CD1c-positive myeloid dendritic cell (primary cell): ENCODE measurements around the gene CST3.
"Not testable (repeated sequence)": the region's sequence is repeated elsewhere in the genome, so short reads cannot be mapped to it uniquely, and the experiment has no call there.

Experiments used
- DNase-seq: peaks from one replicate; pipeline ENCODE4 v3.0.0-alpha.2; 2016; ENCODE audit errors: extremely low spot score

CST3 gene

DNA sequence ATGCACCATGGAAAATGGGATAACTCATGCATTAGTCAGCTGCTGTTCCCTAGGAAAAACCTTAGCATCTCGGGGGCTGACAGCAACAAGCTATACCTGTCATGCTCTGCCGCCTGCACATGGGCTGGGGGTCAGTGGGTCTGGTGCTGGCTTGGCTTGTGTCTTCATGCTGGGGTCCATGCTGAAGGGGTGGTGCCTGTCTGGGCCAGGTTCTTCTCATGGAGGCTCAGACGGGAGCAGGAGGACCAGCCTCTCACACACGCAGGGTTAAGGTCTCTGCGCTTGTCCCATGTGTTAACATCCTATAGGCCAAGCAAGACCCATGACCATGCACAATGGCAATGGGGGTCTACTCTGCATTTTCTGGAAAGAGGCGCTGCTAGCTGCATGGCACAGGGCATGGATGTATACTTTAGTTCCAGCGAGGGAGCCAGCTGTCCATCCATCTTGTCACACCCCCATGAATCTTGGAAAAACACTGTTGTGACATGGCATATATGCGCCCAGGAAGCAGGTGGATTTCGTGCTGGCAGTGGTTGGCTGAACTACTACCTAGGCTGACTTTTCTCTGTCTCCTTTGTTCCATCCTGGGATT is 24.6 kb upstream of the CST3 start:
- DNase-seq, result no peak

DNA sequence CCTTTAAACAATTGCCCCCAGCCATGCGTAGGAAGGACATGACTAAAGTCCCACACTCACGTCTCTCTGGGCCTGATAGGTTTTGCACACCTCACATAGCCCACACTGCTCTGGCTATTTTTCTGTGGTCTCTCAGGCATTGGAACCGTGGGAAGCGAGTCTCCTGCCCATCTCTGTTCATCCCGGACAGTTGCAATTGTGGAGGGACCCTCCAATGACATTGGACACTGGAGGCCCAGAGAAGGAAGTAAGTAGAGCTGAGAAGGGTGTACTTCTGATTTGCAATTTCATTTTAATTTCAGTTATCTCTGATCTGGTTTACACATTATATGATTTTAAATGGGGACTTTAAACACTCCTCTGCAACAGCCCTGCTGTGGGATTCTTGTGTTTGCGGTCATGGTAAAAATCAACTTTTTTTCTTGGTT is 23.3 kb upstream of the CST3 start:
- DNase-seq, result no peak

DNA sequence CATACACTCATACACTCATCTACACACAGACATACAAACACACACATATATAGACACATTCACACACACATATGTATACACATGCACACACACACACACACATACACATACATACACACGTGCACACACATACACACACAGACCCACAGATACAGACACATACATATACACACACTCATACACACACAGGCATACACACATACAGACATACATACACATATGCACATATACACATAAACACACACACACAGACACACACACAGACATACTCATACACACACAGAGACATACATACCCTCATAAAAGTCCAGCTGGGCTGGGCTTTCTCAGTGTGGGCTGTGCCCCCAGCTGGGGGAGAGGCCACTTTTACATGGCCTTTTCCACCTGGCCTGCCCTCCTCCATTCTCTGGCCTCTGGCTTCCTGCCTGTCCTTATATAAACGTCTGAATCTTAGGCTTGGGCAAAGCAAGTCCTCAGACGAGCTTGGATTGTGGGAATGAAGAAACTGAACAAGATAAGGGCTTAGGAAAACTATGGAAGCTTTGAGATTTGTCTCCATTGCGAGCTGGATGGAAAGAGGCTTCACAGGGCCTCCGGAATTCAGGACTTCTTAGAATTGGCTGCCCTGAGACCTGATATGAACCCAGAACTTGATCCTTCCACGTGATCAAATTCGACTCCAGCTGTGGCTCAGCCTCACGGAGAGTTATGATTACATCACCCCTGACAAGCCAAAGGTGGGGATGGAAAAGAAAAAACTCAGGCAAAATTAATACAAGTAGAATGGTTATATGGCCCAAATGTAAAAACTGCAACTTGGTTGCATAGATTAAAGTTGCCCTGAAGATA is 22.5 kb upstream of the CST3 start:
- no peak for DNase-seq

DNA sequence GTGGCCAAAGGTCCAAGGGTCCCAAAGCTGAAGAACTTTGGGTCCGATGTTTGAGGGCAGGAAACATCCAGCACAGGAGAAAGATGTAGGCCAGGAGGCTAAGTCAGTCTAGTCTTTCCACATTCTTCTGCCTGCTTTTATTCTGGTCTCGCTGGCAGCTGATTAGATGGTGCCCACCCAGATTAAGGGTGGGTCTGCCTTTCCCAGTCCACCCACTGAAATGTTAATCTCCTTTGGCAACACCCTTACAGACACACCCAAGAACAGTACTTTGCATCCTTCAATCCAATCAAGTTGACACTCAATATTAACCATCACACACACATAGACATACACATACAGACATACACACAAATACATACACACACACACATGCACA is 21.8 kb upstream of the CST3 start:
- DNase-seq, result not testable (repeated sequence)

DNA sequence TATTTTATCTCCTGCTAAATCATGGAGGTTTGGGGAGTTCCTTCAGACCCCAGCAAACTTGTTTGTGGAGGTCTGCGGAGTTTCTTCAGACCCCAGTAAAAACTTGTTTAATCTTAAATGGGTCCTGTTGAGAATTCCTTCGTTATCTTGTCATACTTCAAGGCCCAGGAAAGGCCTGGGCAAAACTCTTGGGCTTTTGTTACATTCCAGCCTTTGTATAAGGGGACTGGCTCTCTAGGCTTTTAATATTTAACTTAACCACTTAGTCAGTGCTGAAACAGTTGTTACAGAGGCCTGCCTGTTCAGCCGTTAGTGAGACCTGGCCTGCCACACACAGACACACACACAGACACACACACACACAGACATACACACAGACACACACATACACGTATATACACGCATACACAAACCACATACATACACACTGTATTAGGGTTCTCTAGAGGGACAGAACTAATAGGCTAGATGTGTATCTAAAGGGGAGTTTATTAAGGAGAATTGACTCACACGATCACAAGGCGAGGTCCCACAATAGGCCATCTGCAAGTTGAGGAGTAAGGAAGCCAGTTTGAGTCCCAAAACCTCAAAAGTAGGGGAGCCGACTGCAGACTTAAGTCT is 21.3 kb upstream of the CST3 start:
- no peak for DNase-seq

DNA sequence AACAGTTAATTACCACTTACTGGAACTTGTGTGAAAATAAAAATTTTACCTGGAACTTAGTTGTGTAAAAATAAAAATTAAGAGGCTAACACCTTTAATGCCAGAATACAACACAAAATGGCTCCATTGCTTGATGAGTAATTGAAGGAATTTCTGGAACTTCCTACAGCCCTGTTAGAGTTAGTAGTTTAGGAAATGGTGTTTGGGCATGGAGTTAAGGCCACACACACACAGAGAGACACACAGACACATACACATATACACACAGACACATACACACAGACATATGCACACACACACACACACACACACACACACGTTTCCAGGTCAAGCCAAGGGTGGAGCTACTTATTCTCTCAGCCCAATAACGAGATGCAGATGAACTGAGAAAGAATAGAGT is 20.6 kb upstream of the CST3 start:
- no peak for DNase-seq

DNA sequence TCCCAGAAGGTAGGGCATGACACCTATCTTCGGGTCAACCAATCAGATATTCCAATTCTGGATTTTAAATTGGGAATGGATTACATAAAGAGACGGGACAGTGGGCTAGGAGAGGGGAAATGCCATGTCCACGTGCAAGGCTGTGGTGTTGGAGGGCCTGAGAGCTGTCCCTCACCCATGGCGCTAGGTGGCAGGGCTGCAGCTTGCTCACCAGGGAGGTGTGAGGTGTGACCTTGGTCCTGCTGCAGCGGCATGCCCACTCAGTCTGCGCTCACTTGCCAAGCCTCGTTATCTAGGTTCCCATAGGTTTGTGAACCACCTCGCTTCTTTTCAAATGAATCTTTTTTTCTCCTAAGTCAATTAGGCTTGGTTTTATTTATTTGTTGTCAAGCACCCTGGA is 19.4 kb upstream of the CST3 start:
- DNase-seq, result no peak

DNA sequence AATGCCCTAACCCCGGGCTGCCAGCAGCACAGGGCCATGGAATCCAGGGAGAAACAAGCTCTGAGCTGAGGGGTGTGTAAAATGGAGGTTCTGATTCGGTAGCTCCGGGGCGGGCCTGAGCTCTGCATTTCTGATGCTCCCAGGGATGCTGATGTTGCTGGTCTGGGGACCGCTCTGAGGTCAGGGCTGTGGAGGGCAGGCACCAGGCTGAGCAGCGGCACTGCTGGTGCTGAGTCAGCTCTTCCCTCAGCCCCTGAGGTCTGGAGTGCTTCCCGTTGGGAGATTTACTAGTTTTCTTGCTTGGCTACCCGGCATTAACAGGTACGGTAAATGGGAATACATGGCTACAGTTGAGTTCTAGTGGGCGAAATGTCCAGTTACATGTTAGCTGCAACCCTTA is 18.6 kb upstream of the CST3 start:
- DNase-seq, result peak; percentile 20

DNA sequence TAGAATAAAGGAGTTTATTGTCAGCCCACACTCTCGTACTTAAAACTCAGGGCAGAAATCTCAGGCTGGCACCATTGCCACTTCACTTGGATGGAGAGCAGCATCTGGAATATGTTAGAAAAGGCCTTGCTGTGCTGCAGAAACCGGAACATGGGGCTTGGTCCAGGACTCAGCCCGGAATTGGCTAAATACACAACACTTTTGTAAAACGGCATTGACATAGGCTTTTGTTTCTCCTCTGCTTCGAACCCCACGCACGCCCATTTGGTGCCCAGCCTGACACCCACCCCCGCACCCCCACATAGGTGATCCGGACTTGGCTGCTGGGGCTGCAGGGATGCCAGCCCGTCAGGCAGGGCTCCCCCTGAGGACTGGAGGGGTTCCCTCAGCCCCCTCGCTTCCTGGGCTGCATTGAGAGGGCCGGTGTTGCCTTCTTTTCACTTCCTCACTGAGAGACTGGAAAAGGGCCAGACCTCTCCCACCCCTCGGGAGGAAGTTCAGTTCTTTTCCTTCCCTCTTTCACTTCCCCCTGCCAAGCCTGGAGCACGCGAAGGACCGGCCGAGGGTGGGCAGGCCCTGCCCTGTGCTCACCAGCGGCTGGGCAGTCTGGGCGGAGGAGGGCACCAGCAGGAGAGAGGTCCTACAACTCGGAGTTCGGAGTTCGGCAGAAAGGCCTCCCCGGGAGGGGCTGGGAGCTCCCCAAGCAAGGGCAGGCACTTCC is 17.9 kb upstream of the CST3 start:
- peak; percentile 95 for DNase-seq

DNA sequence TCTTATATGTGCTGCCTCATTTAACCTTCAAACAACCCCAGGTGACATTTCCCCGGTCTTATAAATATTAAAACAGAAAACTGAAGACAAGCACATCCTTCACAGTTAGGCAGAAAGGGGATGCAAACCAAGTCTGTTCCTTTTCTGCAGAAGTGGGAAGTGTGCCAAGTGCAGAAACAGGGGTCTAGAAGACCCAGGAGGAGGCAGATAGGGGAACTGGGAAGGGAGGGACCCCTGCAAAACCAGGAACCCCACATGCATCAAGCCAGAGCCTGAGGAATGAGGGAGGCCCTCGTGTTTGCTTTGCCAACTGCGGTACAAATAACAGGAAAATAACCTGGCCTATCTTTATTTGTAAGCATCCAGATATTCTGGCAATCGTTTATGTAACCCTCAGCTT is 17.0 kb upstream of the CST3 start:
- DNase-seq, result peak; percentile 86

DNA sequence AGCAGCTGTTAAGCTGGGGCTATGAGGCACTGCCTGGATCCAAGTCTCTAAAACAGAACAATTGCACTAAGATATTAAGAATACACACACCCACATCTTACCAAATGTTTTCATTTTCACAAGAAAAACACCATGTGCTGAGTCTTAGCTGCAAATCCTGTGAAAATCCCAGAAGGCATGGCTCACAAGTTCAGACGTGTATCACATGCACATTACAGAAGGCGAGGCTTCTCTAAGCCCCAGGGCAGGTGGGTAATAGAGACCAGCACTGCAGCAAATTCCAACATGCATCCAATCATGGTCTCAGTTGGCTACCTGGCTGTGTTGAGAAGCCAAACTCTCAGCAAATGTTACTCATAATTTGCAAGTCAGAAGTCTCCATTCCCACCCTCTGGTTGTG is 16.2 kb upstream of the CST3 start:
- no peak for DNase-seq

DNA sequence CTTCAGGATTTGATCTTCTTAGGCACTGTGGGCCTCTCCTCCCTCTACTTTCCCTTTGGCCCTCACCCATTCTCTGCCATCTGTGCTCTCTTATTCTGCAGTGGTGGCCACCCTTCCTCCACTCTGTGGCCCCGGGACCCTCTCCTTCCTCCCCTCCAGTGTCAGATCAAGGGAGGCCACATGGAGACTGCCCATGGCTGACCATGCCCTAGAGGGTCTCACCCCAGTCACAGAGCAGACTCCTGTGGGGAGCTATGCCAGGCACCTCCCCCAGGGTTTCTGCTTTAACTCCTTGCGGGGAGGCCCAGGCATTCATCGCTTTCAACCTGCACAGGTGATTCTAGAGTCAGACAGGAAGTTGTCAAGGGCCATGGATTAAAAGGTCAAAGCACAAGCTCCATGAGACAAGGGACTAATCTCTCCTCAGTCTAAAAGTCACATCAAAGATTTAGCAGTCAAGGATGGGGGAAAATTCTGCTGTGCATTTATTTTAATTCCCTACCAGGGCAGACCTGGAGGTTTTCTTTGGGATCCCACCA is 15.7 kb upstream of the CST3 start:
- no peak for DNase-seq

DNA sequence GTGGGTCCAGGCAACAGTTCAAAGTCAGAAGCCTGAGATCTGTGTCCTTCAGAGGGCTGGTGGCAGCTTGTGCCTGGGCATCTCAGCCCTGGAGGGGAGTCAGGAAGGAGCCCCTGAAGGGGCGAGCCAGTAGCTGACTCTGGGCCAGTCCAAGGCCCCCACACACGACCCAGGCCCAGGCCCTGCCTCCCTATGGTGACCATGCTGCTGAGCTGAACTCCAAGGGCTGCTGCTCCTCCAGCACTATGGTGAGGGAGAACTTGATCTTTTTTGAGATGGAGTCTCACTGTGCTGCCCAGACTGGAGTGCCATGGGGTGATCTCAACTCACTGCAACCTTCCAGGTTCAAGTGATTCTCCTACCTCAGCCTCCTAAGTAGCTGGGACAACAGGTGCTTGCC is 15.2 kb upstream of the CST3 start:
- DNase-seq, result no peak

DNA sequence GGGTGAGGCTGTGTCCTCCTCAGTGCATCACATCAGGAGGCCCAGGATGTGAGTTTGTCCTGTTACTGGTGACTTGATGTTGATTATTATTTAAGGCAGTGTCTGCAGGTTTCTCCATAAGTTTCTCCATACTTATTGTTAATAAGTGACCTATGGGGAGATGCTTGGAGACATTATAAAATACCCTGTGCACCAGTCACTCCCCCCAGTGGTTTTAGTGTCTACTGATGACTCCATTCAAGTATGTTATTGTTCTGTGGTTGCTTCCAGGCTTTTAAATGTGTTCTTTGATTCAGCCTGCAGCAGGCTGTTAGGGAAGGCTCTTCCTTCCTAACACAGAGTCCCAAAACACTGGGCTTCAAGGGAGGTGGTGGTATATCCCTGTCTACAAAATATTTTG is 14.6 kb upstream of the CST3 start:
- no peak for DNase-seq

DNA sequence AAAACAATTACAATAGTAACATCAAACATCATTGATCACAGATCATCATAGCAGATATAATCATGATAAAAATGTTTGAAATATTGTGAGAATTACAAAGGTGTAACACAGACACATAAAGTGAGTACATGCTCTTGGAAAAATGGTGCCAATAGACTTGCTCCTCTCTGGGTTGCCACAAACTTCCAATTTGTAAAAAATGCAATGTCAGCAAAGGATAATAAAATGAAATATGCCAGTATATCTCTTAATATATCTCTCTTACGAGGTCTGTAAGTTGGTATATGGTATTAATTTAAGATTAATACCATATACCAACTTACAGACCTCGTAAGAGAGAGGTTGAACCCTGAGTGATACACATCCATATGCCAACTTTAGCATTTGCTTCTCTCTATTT is 13.4 kb upstream of the CST3 start:
- DNase-seq, result no peak

DNA sequence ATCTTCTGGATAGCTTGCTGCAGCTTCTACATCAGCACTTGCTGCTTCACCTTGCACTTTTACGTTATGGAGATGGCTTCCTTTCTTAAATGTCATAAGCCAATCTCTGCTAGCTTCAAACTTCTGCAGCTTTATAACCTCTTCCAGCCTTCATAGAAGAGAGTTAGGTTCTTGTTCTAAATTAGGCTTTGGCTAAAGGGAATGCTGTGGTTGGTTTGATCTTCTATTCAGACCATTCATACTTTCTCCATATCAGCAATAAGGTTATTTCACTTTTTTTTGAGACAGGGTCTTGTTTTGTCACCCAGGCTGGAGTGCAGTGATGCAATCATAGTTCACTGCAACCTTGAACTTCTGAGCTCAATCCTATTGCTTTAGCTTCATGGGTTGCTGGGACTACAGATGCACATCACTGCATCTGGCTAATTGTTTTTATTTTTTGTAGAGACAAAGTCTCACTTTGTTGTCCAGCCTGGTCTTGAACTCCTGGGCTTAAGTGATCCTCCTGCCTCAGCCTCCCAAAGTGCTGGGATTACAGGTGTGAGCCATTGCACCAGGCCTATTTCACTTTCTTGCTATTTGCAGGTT is 12.2 kb upstream of the CST3 start:
- no peak for DNase-seq

DNA sequence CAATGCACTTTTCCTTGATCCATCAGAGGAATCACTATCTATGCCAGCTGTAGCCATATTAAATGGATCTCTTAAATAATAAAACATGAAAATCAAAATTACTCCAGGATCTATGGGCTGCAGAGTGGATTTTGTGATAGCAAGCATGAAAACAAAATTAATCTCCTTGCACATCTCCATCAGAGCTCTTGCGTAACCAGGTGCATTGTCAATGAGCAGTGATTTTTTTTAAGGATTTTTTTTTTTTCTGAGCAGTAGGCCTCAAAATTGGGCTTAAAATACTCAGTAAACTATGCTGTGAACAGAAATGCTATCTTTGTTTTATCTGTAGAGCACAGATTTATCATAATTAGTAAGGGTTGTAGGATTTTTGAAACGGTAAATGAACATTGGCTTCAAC is 11.5 kb upstream of the CST3 start:
- no peak for DNase-seq

DNA sequence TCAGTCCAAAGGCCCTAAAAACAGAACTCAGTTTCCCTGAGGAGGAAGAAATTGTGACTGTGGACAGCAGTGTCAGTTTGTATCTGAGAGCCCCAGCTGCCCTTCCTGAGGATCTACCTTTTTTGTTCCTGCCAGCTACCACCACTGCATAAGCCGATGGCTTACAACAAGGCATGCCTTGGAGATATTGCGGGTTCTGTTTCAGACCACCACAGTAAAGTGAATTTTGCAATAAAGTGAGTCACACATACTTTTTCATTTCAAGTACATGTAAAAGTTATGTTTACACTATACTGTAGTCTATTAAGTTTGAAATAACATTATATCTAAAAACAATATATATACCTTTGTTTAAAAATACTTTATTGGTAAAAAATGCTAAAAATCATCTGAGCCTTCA is 9.6 kb upstream of the CST3 start:
- DNase-seq, result no peak

DNA sequence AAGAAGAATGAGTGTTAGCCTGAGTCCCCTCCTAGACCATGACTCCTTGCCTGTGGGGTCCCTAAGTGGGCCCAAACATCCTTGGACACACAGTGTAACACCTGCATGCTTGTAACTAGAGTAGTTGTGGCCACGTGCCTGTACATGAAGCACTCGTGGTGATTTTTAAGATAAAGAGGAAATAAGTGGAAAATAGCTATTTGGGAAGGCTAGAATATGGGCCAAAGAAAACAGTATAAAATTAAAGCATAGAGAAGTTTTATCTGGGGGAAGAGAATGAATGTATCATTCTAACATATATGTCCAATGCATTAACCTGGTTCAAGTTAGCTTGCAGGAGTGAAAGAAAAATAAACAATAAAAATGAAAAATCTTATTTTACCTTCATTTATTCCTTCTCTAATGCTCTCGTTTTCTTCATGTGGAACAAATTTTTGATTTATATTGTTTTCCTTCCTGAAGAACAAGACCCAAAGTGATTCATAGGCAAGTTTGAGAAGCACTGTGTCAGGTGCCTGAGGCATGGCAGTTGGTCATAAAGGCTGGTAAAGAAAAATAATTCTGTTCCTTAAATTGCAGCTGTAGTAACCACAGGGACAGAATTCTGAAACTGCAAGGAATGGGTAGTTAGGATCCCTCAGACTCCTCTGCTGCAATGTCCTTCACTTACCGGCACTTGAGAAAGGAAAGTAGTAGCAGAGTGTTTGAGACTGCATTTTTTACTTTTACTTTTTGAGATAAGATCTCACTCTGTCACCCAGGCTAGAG is 8.5 kb upstream of the CST3 start:
- peak; percentile 70 for DNase-seq

DNA sequence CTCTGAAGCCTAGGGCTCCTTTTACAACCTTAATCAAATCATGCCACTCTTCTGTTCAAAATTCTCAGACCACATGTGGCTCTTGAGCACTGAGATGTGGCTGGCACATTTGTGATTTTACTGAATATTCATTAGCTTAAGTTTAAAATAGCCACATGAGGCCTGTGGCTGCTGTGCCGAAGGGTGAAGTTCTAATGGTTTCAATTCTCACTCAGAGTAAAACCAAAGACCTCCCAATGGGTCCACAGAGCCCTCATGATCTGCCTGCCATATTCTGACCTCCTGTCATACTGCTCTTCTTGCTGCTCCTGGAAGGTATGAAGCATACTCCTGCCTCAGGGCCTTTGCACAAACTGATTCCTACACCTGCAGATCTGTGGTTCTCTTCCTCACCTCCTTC is 7.8 kb upstream of the CST3 start:
- no peak for DNase-seq

DNA sequence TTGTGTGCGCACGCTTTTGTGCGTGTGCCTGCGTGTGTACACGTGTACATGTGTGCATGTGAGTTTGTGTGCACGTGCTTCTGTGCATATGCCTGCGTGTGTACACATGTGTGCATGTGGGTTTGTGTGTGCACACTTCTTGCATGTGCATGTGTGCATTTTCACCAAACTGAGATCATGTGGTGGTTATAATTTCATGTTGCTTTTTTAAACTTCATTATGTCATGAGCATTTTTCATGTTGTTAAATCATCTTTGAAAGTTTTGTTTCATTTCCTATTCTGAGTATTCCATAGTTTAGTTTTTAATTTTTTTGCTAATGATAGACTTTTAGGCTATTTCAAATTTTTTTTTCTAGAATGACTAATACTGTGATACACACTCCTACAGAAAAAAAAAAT is 6.4 kb upstream of the CST3 start:
- DNase-seq, result peak; percentile 71
